Pons (tissue), 1 donor: ENCODE measurements around the gene SENP3.
A peak's percentile ranks its signal among the peaks of the same experiment; 100 is the strongest.

Experiments
- DNase-seq: peaks from one replicate; pipeline ENCODE4 v3.0.0-alpha.2; 2016; ENCODE audit warnings: low spot score

SENP3 gene

GRCh38 chr17:7577327-7578199, 15.8 kb downstream of the SENP3 start:
- DNase-seq: no peak

- DNase-seq: peak; percentile 73
These were observed 17.5 kb downstream of the SENP3 start, which contains the start of gene CD68 for GRCh38 chr17:7579001-7579833. TSS of gene CD68 (plus strand) at chr17:7579638. CDS start at chr17:7579678, 40 bp downstream.

- DNase-seq: no peak
These were observed 18.3 kb downstream of the SENP3 start for GRCh38 chr17:7579834-7580603.

- DNase-seq: no peak
These were observed 19.2 kb downstream of the SENP3 start for GRCh38 chr17:7580604-7581575.

- no peak for DNase-seq
These were observed 20.9 kb downstream of the SENP3 start for GRCh38 chr17:7582396-7583252.

GRCh38 chr17:7583253-7584109, 21.8 kb downstream of the SENP3 start, which contains the start of gene MPDU1:
TSS of gene MPDU1 (plus strand) at chr17:7583852. CDS start at chr17:7583863, 11 bp downstream.
- peak; percentile 97 for DNase-seq

GRCh38 chr17:7586673-7587419, 25.1 kb downstream of the SENP3 start:
- DNase-seq: no peak

- no peak for DNase-seq
These were observed 25.9 kb downstream of the SENP3 start for GRCh38 chr17:7587420-7588151.

GRCh38 chr17:7588553-7589203, 27.0 kb downstream of the SENP3 start:
- no peak for DNase-seq

- peak; percentile 77 for DNase-seq
These were observed 27.6 kb downstream of the SENP3 start for GRCh38 chr17:7589204-7589868.

- DNase-seq: no peak
These were observed 28.4 kb downstream of the SENP3 start, which contains the start of gene SOX15 for GRCh38 chr17:7589891-7590691. TSS of gene SOX15 (minus strand) at chr17:7590094. CDS start at chr17:7589676, 418 bp downstream.

- DNase-seq: no peak
These were observed 29.0 kb downstream of the SENP3 start for GRCh38 chr17:7590743-7591142.

GRCh38 chr17:7591596-7591995, 29.9 kb downstream of the SENP3 start:
- DNase-seq: no peak

- DNase-seq: no peak
These were observed 30.8 kb downstream of the SENP3 start for GRCh38 chr17:7592422-7593021.

GRCh38 chr17:7593296-7593695, 31.6 kb downstream of the SENP3 start:
- no peak for DNase-seq
